ENCODE measurements around the gene C20orf96.
"Not testable (repeated sequence)": the region's sequence is repeated elsewhere in the genome, so short reads cannot be mapped to it uniquely, and the experiment has no call there.

Gene C20orf96

GRCh38 chr20:290084-290831 is at the start of gene C20orf96:
C20orf96 (minus strand) TSS chr20:290750; CDS start chr20:290610, 140 bp downstream.
- DNase-seq (ENCODE audit: low read depth, low spot score): no peak
- peak within 1 kb of the TSS; percentile 32 for H3K27ac ChIP-seq

GRCh38 chr20:336040-336439 is 45.5 kb upstream of the C20orf96 start:
- DNase-seq (ENCODE audit: low read depth, low spot score); H3K27ac ChIP-seq: not testable (repeated sequence)

GRCh38 chr20:334578-334977 is 44.0 kb upstream of the C20orf96 start:
- no peak for DNase-seq (ENCODE audit: low read depth, low spot score)
- H3K27ac ChIP-seq: no peak overlapping the region

- H3K27ac ChIP-seq: peak overlapping the region; percentile 11
- no peak for DNase-seq (ENCODE audit: low read depth, low spot score)
Measured at GRCh38 chr20:330233-331149, 39.9 kb upstream of the C20orf96 start.

- no peak for DNase-seq (ENCODE audit: low read depth, low spot score)
- H3K27ac ChIP-seq: no peak overlapping the region
Measured at GRCh38 chr20:329851-330232, 39.3 kb upstream of the C20orf96 start.

- H3K27ac ChIP-seq: peak overlapping the region; percentile 8
- DNase-seq (ENCODE audit: low read depth, low spot score): no peak
Measured at GRCh38 chr20:328975-329695, 38.6 kb upstream of the C20orf96 start.

- peak overlapping the region; percentile 89 for H3K27ac ChIP-seq
- DNase-seq (ENCODE audit: low read depth, low spot score): no peak
Measured at GRCh38 chr20:328027-328974, 37.8 kb upstream of the C20orf96 start.

GRCh38 chr20:327186-328026 is 36.9 kb upstream of the C20orf96 start:
- DNase-seq (ENCODE audit: low read depth, low spot score): peak; percentile 26
- peak overlapping the region; percentile 89 for H3K27ac ChIP-seq

GRCh38 chr20:326645-327185 is 36.2 kb upstream of the C20orf96 start:
- H3K27ac ChIP-seq: peak overlapping the region; percentile 89
- DNase-seq (ENCODE audit: low read depth, low spot score): no peak

- DNase-seq (ENCODE audit: low read depth, low spot score): no peak
- H3K27ac ChIP-seq: peak overlapping the region; percentile 89
Measured at GRCh38 chr20:325889-326644, 35.5 kb upstream of the C20orf96 start.

GRCh38 chr20:325045-325888 is 34.7 kb upstream of the C20orf96 start, which contains the start of gene SOX12:
SOX12 (plus strand) TSS chr20:325552; CDS start chr20:325925, 373 bp downstream.
- DNase-seq (ENCODE audit: low read depth, low spot score): peak; percentile 60
- H3K27ac ChIP-seq: peak within 1 kb of the TSS; percentile 89

- peak; percentile 33 for DNase-seq (ENCODE audit: low read depth, low spot score)
- peak overlapping the region; percentile 89 for H3K27ac ChIP-seq
Measured at GRCh38 chr20:324177-325044, 33.9 kb upstream of the C20orf96 start.

- no peak for DNase-seq (ENCODE audit: low read depth, low spot score)
- no peak overlapping the region for H3K27ac ChIP-seq
Measured at GRCh38 chr20:316316-317068, 25.9 kb upstream of the C20orf96 start.

GRCh38 chr20:313948-314347 is 23.4 kb upstream of the C20orf96 start:
- H3K27ac ChIP-seq: no peak overlapping the region
- DNase-seq (ENCODE audit: low read depth, low spot score): no peak

GRCh38 chr20:313402-313801 is 22.9 kb upstream of the C20orf96 start:
- no peak overlapping the region for H3K27ac ChIP-seq
- DNase-seq (ENCODE audit: low read depth, low spot score): no peak
